Erythroblast (primary cell): ENCODE measurements around the gene CAMSAP1.

ENCODE experiments used
- GATA1 ChIP-seq: IDR thresholded peaks from 2 replicates; pipeline ENCODE4 v1.6.1; 2011; ENCODE audit warnings: low read depth, mild to moderate bottlenecking, control low read depth, low read length, moderate library complexity
- POLR2A ChIP-seq: IDR thresholded peaks from 2 replicates; pipeline ENCODE4 v1.6.1; 2011; ENCODE audit warnings: mild to moderate bottlenecking, low read length

- TF ChIP-seq POLR2A: no peak
- TF ChIP-seq GATA1: no peak
Measured at GRCh38 chr9:135821116-135821515, 86.2 kb downstream of the CAMSAP1 start.
